ENCODE measurements around the gene P2RY14. TPM values are rescaled to one million over a fixed set of nuclear protein-coding genes. Genes with fewer than 3 reads are reported as not detected.

Gene P2RY14
- 7.7 and 9.4 TPM in 2 replicates for total RNA-seq

DNA sequence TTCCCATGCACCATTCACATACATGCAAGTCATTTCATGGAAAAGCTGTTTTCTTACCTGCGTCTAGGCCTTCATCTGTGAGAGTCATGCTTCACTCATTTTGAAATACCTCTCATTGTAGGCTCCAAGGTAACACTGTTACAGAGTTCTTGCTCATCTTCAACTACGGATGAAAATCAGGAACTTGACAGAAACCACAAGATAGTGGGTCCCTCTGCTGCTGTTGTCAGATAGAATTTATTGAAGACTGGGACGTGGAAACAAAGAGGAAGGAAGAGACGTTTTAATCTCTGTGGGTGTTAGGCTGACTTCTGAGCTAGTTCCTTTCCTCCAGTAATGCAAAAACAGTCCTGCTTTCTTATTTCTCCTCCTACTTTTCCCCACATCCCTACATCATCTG is at the start of gene P2RY14:
Gene P2RY14, minus strand, starts transcription at position 313 of the 400 bp plus-strand sequence. CDS start 64,226 bp downstream, outside the sequence.
- Mint-ChIP-seq H3K27ac (peak within 1 kb of the TSS; percentile 83), H3K36me3 (ENCODE audit: low read depth) (peaks cover 14% of the 10 kb centered on the region), H3K4me1 (ENCODE audit: low read depth) (peaks cover 80% of the 10 kb centered on the region), H3K4me3 (peak within 1 kb of the TSS; percentile 81), H3K27me3 (ENCODE audit: insufficient read depth) (no peaks in the 10 kb centered on the region), H3K9me3 (no peaks in the 10 kb centered on the region)
- intact Hi-C loops (cut with micrococcal nuclease), result loop anchor here (1.0 kb wide), 2 partner anchors 10 to 51 kb away; no protein-coding TSS in a partner anchor
- DNase-seq (ENCODE audit: low spot score), result no peak

GRCh38 chr3:151327571-151328198 is 49.3 kb upstream of the P2RY14 start:
- H3K27me3 Mint-ChIP-seq (ENCODE audit: insufficient read depth), result peaks cover 12% of the 10 kb centered on the region
- H3K4me1 Mint-ChIP-seq (ENCODE audit: low read depth), result peaks cover 8% of the 10 kb centered on the region
- H3K4me3 Mint-ChIP-seq, result no peak overlapping the region
- DNase-seq (ENCODE audit: low spot score), result no peak
- peaks cover under 1% of the 10 kb centered on the region for H3K36me3 Mint-ChIP-seq (ENCODE audit: low read depth)
- no peak overlapping the region for H3K27ac Mint-ChIP-seq
- intact Hi-C loops (cut with micrococcal nuclease), result loop anchor here (1.0 kb wide), 3 partner anchors 37 to 159 kb away; no protein-coding TSS in a partner anchor
- peaks cover under 1% of the 10 kb centered on the region for H3K9me3 Mint-ChIP-seq

DNA sequence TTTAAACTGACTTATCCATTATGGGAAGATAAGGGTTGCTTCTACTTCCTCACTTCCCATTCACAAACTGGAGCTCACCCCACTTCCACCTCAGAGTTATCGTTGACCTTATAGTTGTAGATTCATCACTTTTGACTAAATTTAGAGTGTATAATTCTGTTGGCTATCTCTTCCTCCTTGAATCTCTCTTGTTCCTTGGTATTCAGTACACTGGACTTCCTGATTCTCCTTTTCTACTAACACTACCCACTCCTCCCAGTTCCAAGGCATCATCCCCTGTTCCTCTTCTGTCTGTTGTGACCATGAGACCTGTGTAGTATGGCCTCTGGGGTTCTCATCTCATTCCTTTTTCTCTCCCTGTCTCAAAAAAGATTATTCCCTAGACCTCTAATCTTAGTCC is 44.2 kb upstream of the P2RY14 start:
- no peak overlapping the region for H3K4me3 Mint-ChIP-seq
- peaks cover 11% of the 10 kb centered on the region for H3K4me1 Mint-ChIP-seq (ENCODE audit: low read depth)
- H3K27ac Mint-ChIP-seq, result peak overlapping the region; percentile 61
- DNase-seq (ENCODE audit: low spot score), result no peak
- intact Hi-C loops (cut with micrococcal nuclease), result no loop called here
- H3K36me3 Mint-ChIP-seq (ENCODE audit: low read depth), result peaks cover 3% of the 10 kb centered on the region
- H3K9me3 Mint-ChIP-seq, result peaks cover 4% of the 10 kb centered on the region
- peaks cover 14% of the 10 kb centered on the region for H3K27me3 Mint-ChIP-seq (ENCODE audit: insufficient read depth)

- Mint-ChIP-seq H3K4me1 (ENCODE audit: low read depth) (peaks cover 15% of the 10 kb centered on the region), H3K4me3 (no peak overlapping the region)
- intact Hi-C loops (cut with micrococcal nuclease), result loop anchor here (2.0 kb wide), 1 partner anchor 17 kb away; no protein-coding TSS in a partner anchor
Measured at GRCh38 chr3:151321526-151321925, 43.2 kb upstream of the P2RY14 start.

DNA sequence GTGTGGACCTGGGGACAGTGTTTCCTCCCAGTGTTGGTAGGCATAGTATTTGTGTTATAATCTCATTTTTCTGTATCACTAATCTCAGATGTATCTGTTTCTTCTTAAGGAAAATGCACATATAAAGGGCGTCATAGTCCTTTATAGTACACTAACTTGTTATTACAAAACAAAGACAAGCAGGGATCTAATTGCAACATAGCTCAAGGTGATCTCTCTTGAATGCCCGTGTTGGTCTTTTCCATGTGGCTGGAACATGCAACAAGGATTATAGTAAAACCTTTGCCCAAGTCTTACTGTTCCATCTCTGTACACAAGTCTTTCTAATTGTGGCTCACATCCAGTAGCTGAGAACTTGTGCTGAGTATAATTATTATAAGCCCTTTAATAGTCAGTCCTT is 41.8 kb upstream of the P2RY14 start:
- H3K27me3 Mint-ChIP-seq (ENCODE audit: insufficient read depth), result peaks cover 5% of the 10 kb centered on the region
- peaks cover 3% of the 10 kb centered on the region for H3K36me3 Mint-ChIP-seq (ENCODE audit: low read depth)
- no peak overlapping the region for H3K4me3 Mint-ChIP-seq
- peaks cover 4% of the 10 kb centered on the region for H3K9me3 Mint-ChIP-seq
- H3K4me1 Mint-ChIP-seq (ENCODE audit: low read depth), result peaks cover 26% of the 10 kb centered on the region
- no peak for DNase-seq (ENCODE audit: low spot score)
- intact Hi-C loops (cut with micrococcal nuclease), result loop anchor here (2.0 kb wide), 1 partner anchor 15 kb away; no protein-coding TSS in a partner anchor
- peak overlapping the region; percentile 35 for H3K27ac Mint-ChIP-seq

More at GRCh38 chr3:151321526-151321925, 43.2 kb upstream of the P2RY14 start:
- Mint-ChIP-seq H3K27me3 (ENCODE audit: insufficient read depth) (peaks cover 8% of the 10 kb centered on the region), H3K27ac (no peak overlapping the region), H3K9me3 (peaks cover 4% of the 10 kb centered on the region), H3K36me3 (ENCODE audit: low read depth) (peaks cover 3% of the 10 kb centered on the region)
- no peak for DNase-seq (ENCODE audit: low spot score)

- peaks cover 3% of the 10 kb centered on the region for H3K36me3 Mint-ChIP-seq (ENCODE audit: low read depth)
- no peak overlapping the region for H3K4me3 Mint-ChIP-seq
- no peak overlapping the region for H3K27ac Mint-ChIP-seq
- intact Hi-C loops (cut with micrococcal nuclease), result loop anchor here (2.0 kb wide), 1 partner anchor 15 kb away; no protein-coding TSS in a partner anchor
- peaks cover 4% of the 10 kb centered on the region for H3K9me3 Mint-ChIP-seq
- H3K4me1 Mint-ChIP-seq (ENCODE audit: low read depth), result peaks cover 29% of the 10 kb centered on the region
- no peak for DNase-seq (ENCODE audit: low spot score)
- H3K27me3 Mint-ChIP-seq (ENCODE audit: insufficient read depth), result peaks cover 5% of the 10 kb centered on the region
Measured at GRCh38 chr3:151319628-151320027, 41.3 kb upstream of the P2RY14 start.

- Mint-ChIP-seq H3K27ac (no peak overlapping the region), H3K4me1 (ENCODE audit: low read depth) (peaks cover 29% of the 10 kb centered on the region), H3K4me3 (no peak overlapping the region), H3K27me3 (ENCODE audit: insufficient read depth) (peaks cover 3% of the 10 kb centered on the region), H3K9me3 (peaks cover 4% of the 10 kb centered on the region), H3K36me3 (ENCODE audit: low read depth) (peaks cover 3% of the 10 kb centered on the region)
- no peak for DNase-seq (ENCODE audit: low spot score)
- intact Hi-C loops (cut with micrococcal nuclease), result no loop called here
Measured at GRCh38 chr3:151318991-151319390, 40.6 kb upstream of the P2RY14 start.

DNA sequence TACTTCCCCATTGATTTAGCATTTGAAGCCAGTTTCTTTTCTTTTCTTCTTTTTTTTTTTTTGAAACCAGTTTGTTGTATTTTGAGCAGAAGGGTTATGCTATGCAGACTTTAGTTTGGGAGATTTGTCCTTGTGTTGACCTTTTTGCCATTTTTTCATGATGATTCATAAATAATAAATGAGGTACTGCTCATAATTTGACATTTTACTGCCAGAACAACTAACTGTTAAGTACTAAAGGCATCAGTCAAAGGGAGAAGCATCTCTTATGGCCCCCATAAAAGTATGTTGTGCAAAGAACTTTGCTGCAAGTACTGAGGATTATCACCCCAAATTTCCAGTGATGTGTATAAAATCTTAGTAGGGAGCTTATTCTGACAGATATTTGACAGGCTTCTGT is 40.0 kb upstream of the P2RY14 start:
- Mint-ChIP-seq H3K27me3 (ENCODE audit: insufficient read depth) (peaks cover 3% of the 10 kb centered on the region), H3K9me3 (peaks cover 4% of the 10 kb centered on the region), H3K27ac (no peak overlapping the region), H3K36me3 (ENCODE audit: low read depth) (peaks cover 3% of the 10 kb centered on the region), H3K4me3 (no peak overlapping the region), H3K4me1 (ENCODE audit: low read depth) (peaks cover 29% of the 10 kb centered on the region)
- DNase-seq (ENCODE audit: low spot score), result no peak
- intact Hi-C loops (cut with micrococcal nuclease), result no loop called here

- peak within 1 kb of the TSS; percentile 61 for H3K27ac Mint-ChIP-seq
Measured at GRCh38 chr3:151316267-151316991, 38.1 kb upstream of the P2RY14 start, which contains the start of gene GPR87. Gene GPR87 (minus strand): TSS chr3:151316820. CDS start chr3:151300100, 16,720 bp downstream.

DNA sequence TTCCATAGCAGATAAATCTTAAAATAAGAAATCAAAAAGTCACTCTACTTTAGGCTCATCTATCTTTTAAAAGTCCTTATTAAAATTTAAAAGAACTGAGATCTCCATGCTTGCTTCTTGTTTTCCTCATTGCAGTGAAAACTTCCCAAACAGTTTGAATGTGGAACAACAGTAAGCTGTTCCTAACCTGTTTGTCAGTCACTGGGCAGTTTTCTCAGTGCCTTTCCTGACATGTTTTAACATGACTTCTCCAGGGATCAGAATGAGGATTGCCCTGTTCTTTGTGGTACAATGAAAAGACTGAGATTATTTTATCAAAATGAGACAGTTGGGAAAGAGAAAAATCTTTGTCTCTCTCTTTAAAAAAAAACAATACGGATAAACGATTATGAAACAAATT is 37.5 kb upstream of the P2RY14 start:
- Mint-ChIP-seq H3K36me3 (ENCODE audit: low read depth) (no peaks in the 10 kb centered on the region), H3K9me3 (no peaks in the 10 kb centered on the region), H3K27me3 (ENCODE audit: insufficient read depth) (no peaks in the 10 kb centered on the region), H3K27ac (no peak overlapping the region), H3K4me1 (ENCODE audit: low read depth) (peaks cover 21% of the 10 kb centered on the region), H3K4me3 (peak overlapping the region; percentile 7)
- no peak for DNase-seq (ENCODE audit: low spot score)
- intact Hi-C loops (cut with micrococcal nuclease), result loop anchor here (1.0 to 2.0 kb wide), 4 partner anchors 11 to 811 kb away; no protein-coding TSS in a partner anchor

More at GRCh38 chr3:151316267-151316991, 38.1 kb upstream of the P2RY14 start, which contains the start of gene GPR87:
- intact Hi-C loops (cut with micrococcal nuclease), result loop anchor here (1.0 to 2.0 kb wide), 4 partner anchors 11 to 811 kb away; no protein-coding TSS in a partner anchor
- H3K27me3 Mint-ChIP-seq (ENCODE audit: insufficient read depth), result no peaks in the 10 kb centered on the region
- peaks cover 24% of the 10 kb centered on the region for H3K4me1 Mint-ChIP-seq (ENCODE audit: low read depth)
- DNase-seq (ENCODE audit: low spot score), result no peak
- no peaks in the 10 kb centered on the region for H3K9me3 Mint-ChIP-seq
- H3K4me3 Mint-ChIP-seq, result peak within 1 kb of the TSS; percentile 7
- H3K36me3 Mint-ChIP-seq (ENCODE audit: low read depth), result no peaks in the 10 kb centered on the region

- intact Hi-C loops (cut with micrococcal nuclease), result no loop called here
- Mint-ChIP-seq H3K4me1 (ENCODE audit: low read depth) (peaks cover 19% of the 10 kb centered on the region), H3K9me3 (no peaks in the 10 kb centered on the region), H3K36me3 (ENCODE audit: low read depth) (no peaks in the 10 kb centered on the region), H3K27ac (no peak overlapping the region), H3K27me3 (ENCODE audit: insufficient read depth) (no peaks in the 10 kb centered on the region), H3K4me3 (no peak overlapping the region)
- DNase-seq (ENCODE audit: low spot score), result no peak
Measured at GRCh38 chr3:151315136-151315535, 36.8 kb upstream of the P2RY14 start.

- H3K4me1 Mint-ChIP-seq (ENCODE audit: low read depth), result peaks cover 19% of the 10 kb centered on the region
- H3K27me3 Mint-ChIP-seq (ENCODE audit: insufficient read depth), result no peaks in the 10 kb centered on the region
- H3K9me3 Mint-ChIP-seq, result no peaks in the 10 kb centered on the region
- intact Hi-C loops (cut with micrococcal nuclease), result no loop called here
- H3K27ac Mint-ChIP-seq, result no peak overlapping the region
- DNase-seq (ENCODE audit: low spot score), result no peak
- no peaks in the 10 kb centered on the region for H3K36me3 Mint-ChIP-seq (ENCODE audit: low read depth)
- no peak overlapping the region for H3K4me3 Mint-ChIP-seq
Measured at GRCh38 chr3:151314593-151314992, 36.3 kb upstream of the P2RY14 start.

- Mint-ChIP-seq H3K4me1 (ENCODE audit: low read depth) (peaks cover 19% of the 10 kb centered on the region), H3K9me3 (no peaks in the 10 kb centered on the region), H3K27ac (no peak overlapping the region), H3K36me3 (ENCODE audit: low read depth) (no peaks in the 10 kb centered on the region), H3K4me3 (no peak overlapping the region), H3K27me3 (ENCODE audit: insufficient read depth) (no peaks in the 10 kb centered on the region)
- no peak for DNase-seq (ENCODE audit: low spot score)
- intact Hi-C loops (cut with micrococcal nuclease), result no loop called here
Measured at GRCh38 chr3:151314137-151314536, 35.8 kb upstream of the P2RY14 start.

Data from activated T-helper 1 cell treated with anti-CD3 and anti-CD28 coated beads, Interleukin-12 subunit alpha, Interleukin-12 subunit beta, Interleukin-2, Interleukin-4 antibody, amounts not matched to agents 30 ng/mL and 10 ng/mL and 1 ng/mL, durations not matched to agents 14 hours and 24 hours and 36 hours (primary cell).